Suprapubic skin (tissue), 2 donors: ENCODE data around the gene AEBP1.

Source experiments
- EP300 ChIP-seq: sonication (generic); formaldehyde crosslinking; IDR thresholded peaks from one replicate; pipeline ENCODE4 v1.6.1; 2017; ENCODE audit warnings: antibody characterized with exemption
- POLR2A ChIP-seq, 2 donors: fragments of 450-650 bp; IDR thresholded peaks; one replicate each; pipeline ENCODE4 v1.6.1; 2017; ENCODE audit warnings: antibody characterized with exemption in 2 of 2, mild to moderate bottlenecking in 2 of 2, moderate library complexity in 2 of 2

DNA sequence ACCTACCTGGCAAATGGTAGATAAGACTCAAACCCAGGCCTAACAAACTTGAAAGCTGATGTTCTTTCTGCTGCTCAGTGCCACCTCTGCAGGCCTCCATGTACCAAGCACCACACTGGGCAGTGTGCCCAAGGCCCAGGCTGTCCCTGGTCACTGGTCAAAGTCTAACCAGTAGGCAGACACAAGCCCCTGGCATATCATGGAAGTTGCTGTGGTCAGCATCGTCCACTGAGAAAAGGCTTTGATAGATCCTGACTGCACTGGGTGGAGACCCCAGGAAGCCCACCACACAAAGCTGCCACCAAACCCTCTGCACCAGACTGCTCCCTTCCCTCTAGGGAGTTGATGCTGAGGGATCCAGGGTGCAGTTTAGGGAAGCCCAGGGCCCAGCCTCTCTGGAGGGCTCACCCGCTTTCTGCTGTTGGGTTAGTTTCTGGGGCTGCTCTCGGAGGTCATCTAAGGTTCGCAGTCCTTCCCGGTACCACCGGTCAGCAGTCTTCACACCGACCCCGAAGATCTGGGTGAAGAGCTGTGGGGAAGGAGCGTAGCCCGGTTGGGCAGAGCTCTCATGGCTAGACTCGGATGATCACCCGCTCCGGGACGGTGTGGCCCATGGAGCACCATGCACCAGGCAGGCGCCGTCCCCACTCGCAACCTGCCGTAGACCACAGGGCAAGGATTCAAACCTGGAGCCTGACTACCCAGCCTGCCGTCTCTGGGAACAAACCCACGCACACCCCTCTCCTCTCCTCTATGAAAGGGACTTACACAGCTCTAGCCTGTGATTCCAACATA lies 27.8 kb upstream of the AEBP1 start:
- TF ChIP-seq POLR2A (IDR thresholded peaks at IDR 0.05), result no peak
- no peak for TF ChIP-seq EP300
